KMS-11 (cell line): Measurements from ENCODE around the gene GPR65.

Experiments
- H2AFZ ChIP-seq: fragments of 200-600 bp; sonication (generic); 2 replicates; pipeline ENCODE4 v1.6.1; 2016; ENCODE audit warnings: antibody characterized with exemption, mixed run types, low read depth
- H3K27ac ChIP-seq: fragments of 200-600 bp; sonication (generic); 2 replicates; pipeline ENCODE4 v1.6.1; 2016; ENCODE audit warnings: mild to moderate bottlenecking, mixed run types
- H3K27me3 ChIP-seq: fragments of 200-600 bp; sonication (generic); 2 replicates; pipeline ENCODE4 v1.6.1; 2017; ENCODE audit warnings: mild to moderate bottlenecking, low read depth, mixed run types, moderate library complexity; ENCODE audit not compliant: insufficient read depth
- H3K36me3 ChIP-seq: fragments of 200-600 bp; sonication (generic); 2 replicates; pipeline ENCODE4 v1.6.1; 2017; ENCODE audit warnings: mild to moderate bottlenecking, mixed run types; ENCODE audit not compliant: insufficient read depth
- H3K4me1 ChIP-seq: fragments of 200-600 bp; sonication (generic); 2 replicates; pipeline ENCODE4 v1.6.1; 2016; ENCODE audit warnings: mild to moderate bottlenecking, low read depth, mixed run types; ENCODE audit not compliant: poor library complexity, severe bottlenecking
- H3K4me2 ChIP-seq: fragments of 200-600 bp; sonication (generic); 2 replicates; pipeline ENCODE4 v1.7.0; 2016; ENCODE audit warnings: mild to moderate bottlenecking, mixed run types
- H3K4me3 ChIP-seq: fragments of 200-600 bp; sonication (generic); IDR thresholded peaks from 2 replicates; pipeline ENCODE4 v1.6.1; 2017; ENCODE audit warnings: low read depth, low read length, mixed read lengths; ENCODE audit not compliant: insufficient read depth
- H3K79me2 ChIP-seq: fragments of 200-600 bp; sonication (generic); 2 replicates; pipeline ENCODE4 v1.6.1; 2016; ENCODE audit warnings: low read depth, mixed run types; ENCODE audit not compliant: insufficient read depth
- H3K9ac ChIP-seq: fragments of 200-600 bp; sonication (generic); 2 replicates; pipeline ENCODE4 v1.6.1; 2016; ENCODE audit warnings: mild to moderate bottlenecking, mixed run types
- H4K20me1 ChIP-seq: fragments of 200-600 bp; sonication (generic); 2 replicates; pipeline ENCODE4 v1.6.1; 2016; ENCODE audit warnings: mild to moderate bottlenecking, mixed run types; ENCODE audit not compliant: insufficient read depth
- TF ChIP-seq, protein P1 (sequence below): fragments of 200-600 bp; sonication (generic); conservative IDR thresholded peaks from 2 replicates; pipeline ENCODE4 v1.6.1; 2017; ENCODE audit warnings: low read depth, mild to moderate bottlenecking, antibody characterized with exemption, low read length, moderate library complexity, mixed read lengths

Gene GPR65

GRCh38 chr14:87996291-87996592 lies 8.7 kb upstream of the GPR65 start:
- Histone ChIP-seq H3K4me3 (no peak overlapping the region), H3K4me1 (no peaks in the 10 kb centered on the region), H2AFZ (no peak overlapping the region), H3K79me2 (no peaks in the 10 kb centered on the region), H3K27ac (no peak overlapping the region), H3K27me3 (no peaks in the 10 kb centered on the region), H4K20me1 (no peaks in the 10 kb centered on the region), H3K36me3 (no peaks in the 10 kb centered on the region), H3K9ac (no peak overlapping the region), H3K4me2 (no peak overlapping the region)
- TF ChIP-seq, protein P1, sequence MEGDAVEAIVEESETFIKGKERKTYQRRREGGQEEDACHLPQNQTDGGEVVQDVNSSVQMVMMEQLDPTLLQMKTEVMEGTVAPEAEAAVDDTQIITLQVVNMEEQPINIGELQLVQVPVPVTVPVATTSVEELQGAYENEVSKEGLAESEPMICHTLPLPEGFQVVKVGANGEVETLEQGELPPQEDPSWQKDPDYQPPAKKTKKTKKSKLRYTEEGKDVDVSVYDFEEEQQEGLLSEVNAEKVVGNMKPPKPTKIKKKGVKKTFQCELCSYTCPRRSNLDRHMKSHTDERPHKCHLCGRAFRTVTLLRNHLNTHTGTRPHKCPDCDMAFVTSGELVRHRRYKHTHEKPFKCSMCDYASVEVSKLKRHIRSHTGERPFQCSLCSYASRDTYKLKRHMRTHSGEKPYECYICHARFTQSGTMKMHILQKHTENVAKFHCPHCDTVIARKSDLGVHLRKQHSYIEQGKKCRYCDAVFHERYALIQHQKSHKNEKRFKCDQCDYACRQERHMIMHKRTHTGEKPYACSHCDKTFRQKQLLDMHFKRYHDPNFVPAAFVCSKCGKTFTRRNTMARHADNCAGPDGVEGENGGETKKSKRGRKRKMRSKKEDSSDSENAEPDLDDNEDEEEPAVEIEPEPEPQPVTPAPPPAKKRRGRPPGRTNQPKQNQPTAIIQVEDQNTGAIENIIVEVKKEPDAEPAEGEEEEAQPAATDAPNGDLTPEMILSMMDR = no peak

- TF ChIP-seq, protein P1 = no peak
- Histone ChIP-seq H3K4me3 (no peak overlapping the region), H3K4me1 (no peaks in the 10 kb centered on the region), H3K27ac (no peak overlapping the region), H3K36me3 (no peaks in the 10 kb centered on the region), H3K9ac (no peak overlapping the region), H4K20me1 (no peaks in the 10 kb centered on the region), H3K79me2 (no peaks in the 10 kb centered on the region), H3K27me3 (no peaks in the 10 kb centered on the region), H2AFZ (no peak overlapping the region), H3K4me2 (no peak overlapping the region)
Observed at GRCh38 chr14:87998482-87998881, 6.5 kb upstream of the GPR65 start.

- Histone ChIP-seq H3K27me3 (no peaks in the 10 kb centered on the region), H3K27ac (no peak overlapping the region), H3K4me1 (no peaks in the 10 kb centered on the region), H4K20me1 (no peaks in the 10 kb centered on the region), H2AFZ (no peak overlapping the region), H3K36me3 (no peaks in the 10 kb centered on the region), H3K4me3 (no peak overlapping the region), H3K9ac (no peak overlapping the region), H3K4me2 (no peak overlapping the region), H3K79me2 (no peaks in the 10 kb centered on the region)
- TF ChIP-seq, protein P1 = no peak
Observed at GRCh38 chr14:87999277-87999676, 5.7 kb upstream of the GPR65 start.

GRCh38 chr14:88002421-88003075 lies 2.4 kb upstream of the GPR65 start:
- no peaks in the 10 kb centered on the region for H4K20me1 ChIP-seq
- H3K4me2 ChIP-seq = no peak overlapping the region
- H3K4me3 ChIP-seq = no peak overlapping the region
- no peaks in the 10 kb centered on the region for H3K27me3 ChIP-seq
- TF ChIP-seq, protein P1 = no peak
- H3K9ac ChIP-seq = no peak overlapping the region
- H3K4me1 ChIP-seq = no peaks in the 10 kb centered on the region
- no peak overlapping the region for H2AFZ ChIP-seq
- no peaks in the 10 kb centered on the region for H3K79me2 ChIP-seq
- no peak overlapping the region for H3K27ac ChIP-seq
- H3K36me3 ChIP-seq = no peaks in the 10 kb centered on the region
